Left cardiac atrium (tissue), 4 donors: ENCODE measurements around the gene ZNF768. TPM values are rescaled to one million over a fixed set of nuclear protein-coding genes. Genes with fewer than 3 reads are reported as not detected.
"Not testable (repeated sequence)": the region's sequence is repeated elsewhere in the genome, so short reads cannot be mapped to it uniquely, and the experiment has no call there.

ENCODE experiments used
- ATAC-seq, 2 donors: fragments of 200-7000 bp; cut with Tn5 transposase; one replicate each; pipeline ENCODE4 v1.9.1; 2020; ENCODE audit warnings: mild to moderate bottlenecking in 2 of 2, moderate library complexity in 2 of 2
- DNase-seq: peaks from one replicate; pipeline ENCODE4 v3.0.0-alpha.2; 2020
- intact Hi-C, 2 donors: fragments of 100-400 bp; cut with DNase I; formaldehyde crosslinking; loops; one replicate each; pipeline versions ENCODE4 v1.14.1 to v1.15.1; 2022 to 2023
- total RNA-seq, 2 donors: library from RNA; stranded (reverse); fragmentation: NEBNext Ultra II Directional; extraction: Animal tissue kit (Norgen Biotek cat#: 25700); gene quantifications; one replicate each; pipeline ENCODE4 v1.2.1, GENCODE V29; 2021
- donor health status: DM: no; HTN: yes; CAD: no.
- donor health status: DM: no; HTN: yes; CAD: no; lungs with severe emphysema.
- donor health status: DM: yes; HTN: yes; CAD: no.
- donor health status: Dilated cardiomyopathy.

The ZNF768 gene
- total RNA-seq, 2 donors from 2014 or later, result 46.4 to 55.5 TPM

- intact Hi-C loops, result loop anchor here in 1 of 2 donors (1.0 to 2.0 kb wide), 2 partner anchors 23 to 27 kb away; partner anchors contain the start of genes ZNF747 and ZNF785
- ATAC-seq (peak; percentile 97), DNase-seq (peak; percentile 98)
These were observed 31.8 kb upstream of the ZNF768 start, which contains the start of gene ZNF764 for GRCh38 chr16:30557957-30558788. Gene ZNF764 (minus strand): TSS chr16:30558374. CDS start chr16:30558182, 192 bp downstream.

DNA sequence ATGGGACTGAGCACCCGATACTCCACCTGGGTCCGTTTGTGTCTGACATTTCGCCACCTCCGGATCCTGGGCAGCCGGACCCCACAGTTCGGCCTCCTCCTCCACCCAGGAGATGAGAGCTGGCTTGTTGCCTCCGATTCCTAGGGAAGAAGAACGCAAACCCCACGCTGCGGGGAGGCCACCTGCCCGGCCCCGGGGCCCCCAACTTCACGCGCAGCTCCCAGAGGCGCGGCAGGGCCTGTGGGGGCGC lies 31.3 kb upstream of the ZNF768 start:
- intact Hi-C loops, result no loop called here
- DNase-seq, result no peak
- peak in 1 of 2 donors; percentile 1 for ATAC-seq

GRCh38 chr16:30556125-30556473 lies 29.7 kb upstream of the ZNF768 start:
- intact Hi-C loops, result no loop called here
- no peak for DNase-seq
- ATAC-seq, result no peak

DNA sequence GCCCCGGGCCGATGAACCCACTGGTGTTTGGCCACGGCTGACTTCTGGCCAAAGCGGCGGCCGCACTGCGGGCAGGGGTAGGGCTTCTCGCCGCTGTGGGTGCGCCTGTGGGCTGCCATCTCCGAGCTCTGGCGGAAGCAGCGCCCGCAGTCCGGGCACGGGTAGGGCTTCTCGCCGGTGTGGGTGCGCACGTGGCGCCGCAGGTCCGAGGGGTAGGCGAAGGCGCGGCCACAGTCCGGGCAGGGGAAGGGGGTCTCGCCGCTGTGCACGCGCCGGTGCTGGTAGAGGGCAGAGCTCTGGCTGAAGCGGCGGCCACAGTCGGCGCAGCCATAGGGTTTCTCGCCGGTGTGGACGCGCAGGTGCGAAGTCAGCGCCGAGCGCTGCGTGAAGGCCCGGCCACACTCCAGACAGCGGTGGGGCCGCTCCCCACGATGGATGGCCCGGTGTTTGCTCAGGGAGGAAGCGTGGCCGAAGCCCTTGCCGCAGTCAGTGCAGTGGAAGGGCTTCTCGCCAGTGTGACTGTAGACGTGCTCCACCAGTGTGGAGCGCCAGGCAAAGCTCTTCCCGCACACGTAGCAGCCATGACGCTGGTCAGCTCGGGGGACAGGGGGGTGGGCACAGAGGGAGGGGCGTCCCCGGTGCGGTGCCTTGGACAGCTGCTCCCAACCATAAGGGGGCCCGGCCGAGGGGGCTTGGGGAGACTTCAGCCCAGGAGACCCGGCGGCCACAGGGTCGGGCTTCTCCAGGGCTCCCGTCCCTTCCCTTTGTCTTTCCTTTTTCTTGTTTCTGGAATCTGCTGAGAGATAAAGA lies 29.2 kb upstream of the ZNF768 start:
- DNase-seq (no peak), ATAC-seq (no peak)
- intact Hi-C loops, result no loop called here

GRCh38 chr16:30554557-30555314 lies 28.4 kb upstream of the ZNF768 start:
- ATAC-seq, result no peak
- no peak for DNase-seq
- intact Hi-C loops, result no loop called here

- DNase-seq (no peak), ATAC-seq (no peak)
- intact Hi-C loops, result no loop called here
These were observed 27.1 kb upstream of the ZNF768 start for GRCh38 chr16:30553393-30553899.

GRCh38 chr16:30552956-30553355 lies 26.6 kb upstream of the ZNF768 start:
- intact Hi-C loops, result no loop called here
- no peak for ATAC-seq
- DNase-seq, result no peak

GRCh38 chr16:30551781-30552180 lies 25.4 kb upstream of the ZNF768 start:
- peak in 1 of 2 donors; percentile 12 for ATAC-seq
- no peak for DNase-seq
- intact Hi-C loops, result no loop called here

GRCh38 chr16:30548416-30549253 lies 22.3 kb upstream of the ZNF768 start:
- no peak for DNase-seq
- intact Hi-C loops, result no loop called here
- no peak for ATAC-seq

DNA sequence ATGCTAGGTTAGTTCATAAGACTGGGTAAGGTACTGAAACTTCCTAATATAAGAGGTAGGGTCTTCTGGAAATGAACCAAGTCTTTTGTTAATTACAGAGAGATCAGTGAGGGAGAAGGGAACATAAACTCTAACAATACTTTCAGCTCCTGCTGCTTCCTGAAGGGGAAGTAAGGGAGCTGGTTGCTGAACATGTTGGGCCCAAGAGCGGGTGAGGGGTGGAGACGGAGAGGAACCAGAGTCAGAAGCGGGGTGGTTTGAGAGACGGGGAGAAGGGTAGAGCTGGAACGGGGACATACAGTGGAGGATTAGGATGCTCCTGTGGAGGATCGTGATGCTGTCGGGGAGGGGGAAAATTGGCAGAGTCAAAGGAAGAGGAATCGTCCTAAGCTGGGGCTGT lies 19.7 kb upstream of the ZNF768 start:
- no peak for DNase-seq
- ATAC-seq, result no peak
- intact Hi-C loops, result no loop called here

DNA sequence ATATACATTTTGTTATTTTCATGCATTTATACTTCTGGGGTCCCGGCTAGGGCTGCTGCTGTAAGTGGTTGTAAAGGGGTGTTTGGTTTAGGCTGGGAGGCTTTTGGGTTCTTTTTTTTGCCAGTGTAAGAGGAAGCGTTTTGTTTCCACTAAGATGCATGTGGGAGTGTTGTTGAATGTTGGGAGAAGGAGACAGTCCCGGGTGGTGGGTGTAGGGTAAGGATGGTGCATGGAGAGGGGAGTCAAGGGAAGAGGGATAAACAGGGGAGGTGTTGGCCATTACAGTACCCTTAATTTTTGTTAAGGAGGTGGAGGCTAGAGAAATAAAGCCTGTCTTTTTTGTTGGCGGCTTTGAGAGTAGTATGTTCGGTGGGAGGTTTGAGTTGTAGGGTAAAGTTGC lies 16.7 kb upstream of the ZNF768 start:
- ATAC-seq (no peak), DNase-seq (no peak)
- intact Hi-C loops, result no loop called here

GRCh38 chr16:30541502-30542329 lies 15.3 kb upstream of the ZNF768 start:
- intact Hi-C loops, result no loop called here
- ATAC-seq, result peak in 1 of 2 donors; percentile 13
- no peak for DNase-seq

DNA sequence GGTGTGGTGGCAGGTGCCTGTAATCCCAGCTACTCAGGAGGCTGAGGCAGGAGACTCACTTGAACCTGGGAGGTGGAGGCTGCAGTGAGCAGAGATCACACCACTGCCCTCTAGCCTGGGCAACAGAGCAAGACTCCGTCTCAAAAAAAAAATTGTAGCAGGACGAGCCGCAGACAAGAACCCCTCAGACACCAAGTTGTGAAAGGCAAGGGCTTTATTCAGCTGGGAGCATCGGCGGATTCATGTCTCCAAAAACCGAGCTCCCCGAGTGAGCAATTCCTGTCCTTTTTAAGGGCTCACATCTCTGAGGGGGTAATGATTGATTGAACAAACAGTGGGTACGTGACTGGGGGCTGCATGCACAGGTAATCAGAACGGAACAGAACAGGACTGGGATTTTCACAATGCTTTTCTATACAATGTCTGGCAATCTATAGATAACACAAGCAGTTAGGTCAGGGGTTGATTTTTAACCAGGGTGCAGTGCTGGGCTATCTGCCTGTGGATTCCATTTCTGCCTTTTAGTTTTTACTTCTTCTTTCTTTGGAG lies 14.6 kb upstream of the ZNF768 start:
- ATAC-seq, intact Hi-C loops, DNase-seq: not testable (repeated sequence)

- DNase-seq, ATAC-seq, intact Hi-C loops: not testable (repeated sequence)
These were observed 13.7 kb upstream of the ZNF768 start for GRCh38 chr16:30539986-30540526.

- peak; percentile 44 for DNase-seq
- peak; percentile 55 to 66 for ATAC-seq
- intact Hi-C loops, result no loop called here
These were observed 12.9 kb upstream of the ZNF768 start for GRCh38 chr16:30539000-30539964.

GRCh38 chr16:30536391-30537024 lies 10.1 kb upstream of the ZNF768 start:
- ATAC-seq, DNase-seq, intact Hi-C loops: not testable (repeated sequence)
